Measurements from ENCODE around the gene CDRT15.

GRCh38 chr17:14225254-14225980 is 11.2 kb downstream of the CDRT15 start:
- TF ChIP-seq, protein P1, sequence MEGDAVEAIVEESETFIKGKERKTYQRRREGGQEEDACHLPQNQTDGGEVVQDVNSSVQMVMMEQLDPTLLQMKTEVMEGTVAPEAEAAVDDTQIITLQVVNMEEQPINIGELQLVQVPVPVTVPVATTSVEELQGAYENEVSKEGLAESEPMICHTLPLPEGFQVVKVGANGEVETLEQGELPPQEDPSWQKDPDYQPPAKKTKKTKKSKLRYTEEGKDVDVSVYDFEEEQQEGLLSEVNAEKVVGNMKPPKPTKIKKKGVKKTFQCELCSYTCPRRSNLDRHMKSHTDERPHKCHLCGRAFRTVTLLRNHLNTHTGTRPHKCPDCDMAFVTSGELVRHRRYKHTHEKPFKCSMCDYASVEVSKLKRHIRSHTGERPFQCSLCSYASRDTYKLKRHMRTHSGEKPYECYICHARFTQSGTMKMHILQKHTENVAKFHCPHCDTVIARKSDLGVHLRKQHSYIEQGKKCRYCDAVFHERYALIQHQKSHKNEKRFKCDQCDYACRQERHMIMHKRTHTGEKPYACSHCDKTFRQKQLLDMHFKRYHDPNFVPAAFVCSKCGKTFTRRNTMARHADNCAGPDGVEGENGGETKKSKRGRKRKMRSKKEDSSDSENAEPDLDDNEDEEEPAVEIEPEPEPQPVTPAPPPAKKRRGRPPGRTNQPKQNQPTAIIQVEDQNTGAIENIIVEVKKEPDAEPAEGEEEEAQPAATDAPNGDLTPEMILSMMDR (conservative IDR thresholded peaks at IDR 0.05; ENCODE audit: low read depth, low read length), result no peak
- TF ChIP-seq EZH2 (IDR thresholded peaks at IDR 0.05; ENCODE audit: borderline replicate concordance, low read depth, low read length, poor library complexity, severe bottlenecking), result no peak

All from A673 (cell line).